ENCODE measurements around the gene GTF2F1. TPM values are rescaled to one million over a fixed set of nuclear protein-coding genes. Genes with fewer than 3 reads are reported as not detected.
"Not testable (repeated sequence)": the region's sequence is repeated elsewhere in the genome, so short reads cannot be mapped to it uniquely, and the experiment has no call there.

GTF2F1 gene
- total RNA-seq, 3 donors from 2014 or later, result 46.7 to 51.0 (median 48.5) TPM

- no peak for DNase-seq (ENCODE audit: low spot score in 2 of 2)
- H3K4me3 ChIP-seq, result no peak overlapping the region
- no peaks in the 10 kb centered on the region for H3K9me3 ChIP-seq
- intact Hi-C loops (cut with DNase I; ENCODE audit: low total_unique reads), result no loop called here
- TF ChIP-seq POLR2AphosphoS5 (IDR thresholded peaks at IDR 0.05), result no peak
- TF ChIP-seq, protein P1, sequence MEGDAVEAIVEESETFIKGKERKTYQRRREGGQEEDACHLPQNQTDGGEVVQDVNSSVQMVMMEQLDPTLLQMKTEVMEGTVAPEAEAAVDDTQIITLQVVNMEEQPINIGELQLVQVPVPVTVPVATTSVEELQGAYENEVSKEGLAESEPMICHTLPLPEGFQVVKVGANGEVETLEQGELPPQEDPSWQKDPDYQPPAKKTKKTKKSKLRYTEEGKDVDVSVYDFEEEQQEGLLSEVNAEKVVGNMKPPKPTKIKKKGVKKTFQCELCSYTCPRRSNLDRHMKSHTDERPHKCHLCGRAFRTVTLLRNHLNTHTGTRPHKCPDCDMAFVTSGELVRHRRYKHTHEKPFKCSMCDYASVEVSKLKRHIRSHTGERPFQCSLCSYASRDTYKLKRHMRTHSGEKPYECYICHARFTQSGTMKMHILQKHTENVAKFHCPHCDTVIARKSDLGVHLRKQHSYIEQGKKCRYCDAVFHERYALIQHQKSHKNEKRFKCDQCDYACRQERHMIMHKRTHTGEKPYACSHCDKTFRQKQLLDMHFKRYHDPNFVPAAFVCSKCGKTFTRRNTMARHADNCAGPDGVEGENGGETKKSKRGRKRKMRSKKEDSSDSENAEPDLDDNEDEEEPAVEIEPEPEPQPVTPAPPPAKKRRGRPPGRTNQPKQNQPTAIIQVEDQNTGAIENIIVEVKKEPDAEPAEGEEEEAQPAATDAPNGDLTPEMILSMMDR (IDR thresholded peaks at IDR 0.05), result peak in 1 of 3 donors; percentile 23
- TF ChIP-seq POLR2A (IDR thresholded peaks at IDR 0.05), result no peak
- no peaks in the 10 kb centered on the region for H3K4me1 ChIP-seq
- no peaks in the 10 kb centered on the region for H3K36me3 ChIP-seq
- no peak overlapping the region for H3K27ac ChIP-seq
- H3K27me3 ChIP-seq, result no peaks in the 10 kb centered on the region
Observed at GRCh38 chr19:6354098-6354674, 38.8 kb downstream of the GTF2F1 start.

DNA sequence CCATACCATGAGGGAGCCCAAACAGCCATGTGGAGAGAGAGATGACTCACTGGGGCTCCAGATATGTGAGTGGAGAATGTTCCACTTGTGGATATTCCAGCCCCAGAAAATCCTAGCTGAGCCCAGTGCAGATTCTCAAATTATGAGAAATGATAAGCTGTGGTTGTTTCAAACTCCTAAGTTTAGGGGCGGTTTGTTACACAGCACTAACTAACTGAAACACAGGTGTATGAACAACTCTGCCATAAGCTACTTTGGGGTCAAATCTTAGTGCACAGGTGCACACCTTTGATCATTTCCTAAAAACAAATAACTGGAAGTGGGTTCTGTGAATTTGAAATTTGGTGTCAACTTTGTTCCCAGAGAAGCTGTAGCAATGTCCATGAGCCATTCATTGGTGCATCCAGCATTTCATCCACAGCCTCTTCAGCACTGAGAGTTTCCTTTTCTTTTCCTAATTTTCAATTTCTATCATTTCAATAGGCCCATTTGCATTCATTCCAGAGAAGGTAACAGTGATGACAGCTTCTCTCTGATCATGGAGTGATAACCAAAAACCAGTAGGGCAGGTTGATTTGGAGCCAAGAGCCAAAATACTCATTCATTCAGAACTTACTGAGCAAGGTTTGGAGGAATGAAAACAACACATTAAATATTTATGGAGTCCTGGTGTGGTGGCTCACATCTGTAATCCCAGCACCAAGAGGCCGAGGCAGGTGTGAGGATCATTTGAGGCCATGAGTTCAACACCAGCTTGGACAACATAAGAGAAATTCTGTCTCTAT, 40.4 kb downstream of the GTF2F1 start:
- intact Hi-C loops (cut with DNase I; ENCODE audit: low total_unique reads), result no loop called here
- H3K9me3 ChIP-seq, result no peaks in the 10 kb centered on the region

GRCh38 chr19:6350688-6351087, 42.3 kb downstream of the GTF2F1 start:
- Histone ChIP-seq H3K27me3 (no peaks in the 10 kb centered on the region), H3K36me3 (no peaks in the 10 kb centered on the region), H3K4me1 (no peaks in the 10 kb centered on the region), H3K9me3 (no peaks in the 10 kb centered on the region), H3K4me3 (no peak overlapping the region), H3K27ac (no peak overlapping the region)
- TF ChIP-seq POLR2A (IDR thresholded peaks at IDR 0.05) (no peak), POLR2AphosphoS5 (IDR thresholded peaks at IDR 0.05) (no peak)
- TF ChIP-seq, protein P1 (IDR thresholded peaks at IDR 0.05), result no peak
- no peak for DNase-seq (ENCODE audit: low spot score in 2 of 2)
- intact Hi-C loops (cut with DNase I; ENCODE audit: low total_unique reads), result no loop called here

More for the DNA sequence above, 40.4 kb downstream of the GTF2F1 start:
- Histone ChIP-seq H3K4me3 (no peak overlapping the region), H3K36me3 (no peaks in the 10 kb centered on the region), H3K27ac (no peak overlapping the region), H3K4me1 (no peaks in the 10 kb centered on the region), H3K27me3 (no peaks in the 10 kb centered on the region)
- TF ChIP-seq, protein P1 (IDR thresholded peaks at IDR 0.05), result no peak
- no peak for TF ChIP-seq POLR2AphosphoS5 (IDR thresholded peaks at IDR 0.05)
- no peak for TF ChIP-seq POLR2A (IDR thresholded peaks at IDR 0.05)
- no peak for DNase-seq (ENCODE audit: low spot score in 2 of 2)

- DNase-seq (ENCODE audit: low spot score in 2 of 2); H3K27ac ChIP-seq; H3K9me3 ChIP-seq; H3K4me3 ChIP-seq; intact Hi-C loops (cut with DNase I; ENCODE audit: low total_unique reads); H3K36me3 ChIP-seq; H3K27me3 ChIP-seq; H3K4me1 ChIP-seq: not testable (repeated sequence)
Observed at GRCh38 chr19:6349271-6349670, 43.7 kb downstream of the GTF2F1 start.

DNA sequence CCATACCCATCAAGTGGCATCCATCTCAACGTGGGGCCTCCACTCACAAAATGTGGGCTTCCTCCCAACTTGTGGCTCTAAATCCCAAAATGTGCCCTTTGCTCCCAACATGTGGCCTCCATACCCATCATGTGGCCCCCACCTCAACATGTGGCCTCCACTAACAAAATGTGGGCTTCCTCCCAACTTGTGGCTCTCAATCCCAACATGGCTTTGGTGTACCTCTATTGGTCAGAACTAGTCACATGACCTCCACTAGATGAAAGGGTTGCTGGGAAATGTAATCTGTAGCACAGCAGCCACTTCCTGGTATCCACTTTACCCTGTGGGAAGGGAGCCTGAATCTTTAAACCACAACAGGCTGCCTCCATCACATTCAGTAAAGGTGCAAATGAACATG, 49.5 kb downstream of the GTF2F1 start:
- H3K9me3 ChIP-seq, result no peaks in the 10 kb centered on the region
- DNase-seq (ENCODE audit: low spot score in 2 of 2), result no peak
- no peaks in the 10 kb centered on the region for H3K4me1 ChIP-seq
- H3K4me3 ChIP-seq, result no peak overlapping the region
- H3K27ac ChIP-seq, result no peak overlapping the region
- intact Hi-C loops (cut with DNase I; ENCODE audit: low total_unique reads), result loop anchor here (5.0 kb wide), 1 partner anchor 1739 kb away; no protein-coding TSS in a partner anchor
- TF ChIP-seq POLR2A (IDR thresholded peaks at IDR 0.05), result no peak
- TF ChIP-seq POLR2AphosphoS5 (IDR thresholded peaks at IDR 0.05), result no peak
- TF ChIP-seq, protein P1 (IDR thresholded peaks at IDR 0.05), result no peak
- H3K36me3 ChIP-seq, result no peaks in the 10 kb centered on the region
- no peaks in the 10 kb centered on the region for H3K27me3 ChIP-seq

Data from breast epithelium (tissue), 4 donors.